GM19351 (cell line): Measurements from ENCODE around the gene TOM1L1.

ENCODE experiments used
- ATAC-seq: cut with Tn5 transposase; IDR thresholded peaks from one replicate; pipeline ENCODE4 v1.9.1; 2021; ENCODE audit warnings: mild to moderate bottlenecking, moderate library complexity; ENCODE audit not compliant: unreplicated experiment

TOM1L1 gene

DNA sequence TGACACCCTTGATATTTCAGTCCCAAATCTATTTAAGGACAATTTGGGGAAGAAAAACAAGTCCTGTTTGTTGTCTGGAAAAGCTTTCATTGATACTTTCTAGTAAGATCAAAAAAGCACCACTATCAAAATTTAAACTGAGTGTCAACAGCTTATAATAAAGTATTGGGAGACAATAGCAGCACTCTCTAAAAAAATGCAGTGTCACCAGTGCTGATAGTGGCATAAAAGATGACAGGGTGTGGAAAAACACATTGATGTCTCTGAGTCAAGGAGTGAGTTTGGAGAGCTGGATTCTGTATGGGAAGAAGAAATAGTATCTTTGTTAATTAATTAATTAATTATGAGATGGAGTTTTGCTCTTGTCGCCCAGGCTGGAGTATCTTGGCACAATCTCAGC lies 8.3 kb upstream of the TOM1L1 start:
- no peak for ATAC-seq

- no peak for ATAC-seq
These were observed 2.1 kb upstream of the TOM1L1 start for GRCh38 chr17:54898576-54898975.

DNA sequence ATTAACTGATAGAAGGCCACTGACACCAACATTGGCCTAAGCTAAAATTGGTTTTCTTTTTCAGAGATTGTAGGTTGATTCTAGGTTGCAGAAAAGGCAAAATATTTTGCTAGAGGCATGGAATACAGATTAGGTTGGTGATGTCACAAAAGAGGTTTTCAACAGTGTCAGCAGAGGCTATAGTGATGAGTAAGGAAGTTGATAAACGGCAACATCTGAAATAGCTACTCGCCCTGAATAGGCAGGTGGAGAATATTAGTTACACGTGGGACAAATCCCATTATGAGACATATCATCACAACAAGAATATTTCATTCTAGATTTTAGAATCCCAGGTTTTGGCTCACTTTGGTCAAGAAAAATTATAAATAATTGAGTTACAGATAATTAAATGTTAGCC lies 1.5 kb upstream of the TOM1L1 start:
- ATAC-seq: no peak

DNA sequence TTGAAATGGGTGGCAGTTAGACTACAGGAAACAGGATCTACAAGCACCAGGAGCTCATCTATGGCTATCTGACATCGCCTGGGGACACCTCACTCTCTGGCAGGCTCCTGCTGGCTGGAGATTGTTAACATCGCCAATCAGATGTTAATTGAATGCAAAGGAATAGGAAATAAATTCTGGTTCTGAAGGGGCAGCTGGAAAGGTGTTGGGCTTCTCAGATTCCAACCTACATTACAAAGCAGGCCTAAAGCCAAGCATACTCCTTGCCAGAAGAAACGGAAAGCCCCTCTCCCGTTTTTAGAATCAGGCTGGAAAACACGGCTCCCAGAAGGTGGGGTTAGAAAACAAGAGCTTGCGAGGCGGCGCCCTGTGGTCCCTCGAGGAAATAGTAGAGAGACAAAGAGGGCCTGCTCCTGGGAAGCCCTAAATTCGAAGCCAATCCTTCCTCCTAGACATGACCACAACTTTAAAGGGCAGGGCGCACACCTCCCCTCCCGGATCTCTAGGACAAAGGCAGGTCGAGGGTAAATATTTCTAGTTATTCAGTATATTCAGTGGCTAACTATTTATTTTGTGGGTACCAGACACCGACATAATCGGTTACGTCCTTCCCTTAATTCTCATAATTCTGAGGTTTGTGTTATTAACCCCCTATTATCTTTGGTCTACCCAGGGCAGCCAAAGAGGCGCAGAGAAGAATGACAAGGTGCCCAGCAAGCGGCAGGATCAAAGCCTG lies 763 bp upstream of the TOM1L1 start:
- ATAC-seq: no peak

DNA sequence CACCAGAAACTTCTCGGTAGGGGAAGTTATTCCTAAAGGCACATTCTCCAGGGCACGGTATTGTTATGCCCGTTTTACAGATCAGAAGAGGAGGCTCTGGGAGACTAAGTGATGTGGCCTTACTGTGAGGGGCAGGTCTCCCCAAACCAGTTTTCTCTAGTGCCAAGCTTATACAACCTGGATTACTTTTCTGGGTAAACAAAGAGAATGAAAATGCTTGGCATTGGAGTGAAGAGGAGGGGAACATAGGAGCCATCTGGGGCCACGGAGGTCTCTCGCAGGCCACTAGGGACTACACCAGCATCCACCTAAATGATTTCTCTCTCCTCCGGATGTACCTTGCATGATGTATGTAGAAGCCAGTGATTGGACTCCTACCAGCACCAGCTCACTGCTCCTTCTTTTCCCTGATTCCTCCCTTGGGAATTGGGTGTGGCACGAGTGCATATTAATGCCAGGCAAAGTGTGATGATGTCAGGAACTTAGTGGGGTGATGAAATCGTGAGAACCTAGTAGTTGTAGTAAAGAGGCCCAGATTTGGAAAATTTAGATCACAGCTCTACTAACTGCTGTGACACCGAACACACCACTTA lies 674 bp downstream of the TOM1L1 start:
- ATAC-seq: no peak

DNA sequence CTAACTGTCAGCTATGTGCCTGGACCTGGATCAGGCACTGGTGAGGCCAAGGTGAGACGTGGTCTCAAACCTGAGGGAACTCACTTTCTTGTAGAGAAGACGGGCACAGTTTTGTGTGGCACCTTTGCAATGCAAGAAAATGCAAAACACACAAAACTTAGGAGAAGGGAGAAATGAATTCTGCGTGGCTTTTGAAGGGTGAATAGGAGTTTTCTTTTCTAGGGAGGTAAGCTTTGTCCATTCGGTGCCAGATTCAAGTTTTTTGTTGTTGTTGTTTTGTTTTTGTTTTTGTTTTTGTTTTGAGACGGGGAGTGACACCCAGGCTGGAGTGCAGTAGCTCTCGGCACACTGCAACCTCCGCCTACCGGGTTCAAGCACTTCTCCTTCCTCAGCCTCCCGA lies 1.4 kb downstream of the TOM1L1 start:
- no peak for ATAC-seq

DNA sequence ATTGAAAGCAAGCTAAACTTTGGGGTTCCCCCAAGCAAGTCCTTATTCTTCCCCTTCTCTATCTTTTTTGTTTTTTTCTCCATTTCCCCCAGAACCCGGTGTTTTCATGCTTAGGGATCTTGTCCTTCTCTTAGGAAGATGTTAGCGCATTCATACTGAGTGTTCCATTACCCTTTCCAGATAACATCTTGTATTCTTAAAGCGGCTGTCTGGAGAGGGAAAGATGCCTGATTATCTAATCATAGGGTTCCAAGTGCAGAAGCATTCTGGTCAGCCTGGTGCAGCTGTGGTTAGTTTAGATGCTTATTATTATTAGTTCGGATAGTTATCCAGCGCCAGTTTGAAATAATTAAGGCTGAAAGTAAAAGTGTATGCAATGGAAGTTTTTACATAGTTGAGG lies 2.0 kb downstream of the TOM1L1 start:
- no peak for ATAC-seq

GRCh38 chr17:54903375-54903774 lies 2.7 kb downstream of the TOM1L1 start:
- ATAC-seq: no peak

- ATAC-seq: no peak
These were observed 6.0 kb downstream of the TOM1L1 start for GRCh38 chr17:54906683-54907082.

- ATAC-seq: no peak
These were observed 6.7 kb downstream of the TOM1L1 start for GRCh38 chr17:54907376-54907775.

DNA sequence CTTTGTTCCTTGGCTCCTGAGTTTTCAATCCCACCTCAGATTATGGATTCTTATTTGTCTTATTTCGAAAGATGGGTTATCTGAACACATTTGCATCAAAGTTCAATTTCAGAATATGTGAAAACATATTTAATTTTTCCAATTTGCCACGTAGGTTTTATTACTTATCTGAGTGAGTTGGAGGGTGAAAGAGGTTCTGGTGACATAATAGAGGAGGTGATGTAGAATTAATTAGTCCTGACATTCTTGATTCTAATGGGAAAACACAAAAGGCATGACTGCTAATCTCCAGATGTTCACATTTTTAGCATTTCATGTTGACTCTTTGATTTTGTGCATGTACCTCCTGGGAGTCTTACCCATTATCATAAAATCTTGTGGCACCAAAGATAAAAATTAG lies 9.1 kb downstream of the TOM1L1 start:
- no peak for ATAC-seq

DNA sequence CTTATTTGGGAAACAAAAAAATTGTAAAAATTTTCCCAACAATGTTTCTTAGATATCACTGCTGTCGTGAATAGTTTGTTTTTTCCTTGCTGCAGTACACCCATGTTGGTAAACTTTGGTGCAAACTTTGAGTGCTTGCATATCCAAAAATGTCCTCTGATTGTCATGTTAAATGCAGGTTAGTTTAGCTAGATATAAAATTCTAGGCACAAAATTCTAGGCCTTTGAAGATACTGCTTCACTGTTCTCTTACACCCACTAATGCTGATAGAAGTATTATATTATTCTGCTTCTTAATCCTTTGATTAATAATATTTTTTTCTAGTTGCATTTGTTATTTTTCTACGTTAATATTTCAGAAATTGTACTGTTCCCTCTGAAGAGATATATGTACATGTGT lies 16.1 kb downstream of the TOM1L1 start:
- ATAC-seq: no peak

- ATAC-seq: no peak
These were observed 18.8 kb downstream of the TOM1L1 start for GRCh38 chr17:54919425-54919824.

GRCh38 chr17:54920819-54921218 lies 20.2 kb downstream of the TOM1L1 start:
- no peak for ATAC-seq

DNA sequence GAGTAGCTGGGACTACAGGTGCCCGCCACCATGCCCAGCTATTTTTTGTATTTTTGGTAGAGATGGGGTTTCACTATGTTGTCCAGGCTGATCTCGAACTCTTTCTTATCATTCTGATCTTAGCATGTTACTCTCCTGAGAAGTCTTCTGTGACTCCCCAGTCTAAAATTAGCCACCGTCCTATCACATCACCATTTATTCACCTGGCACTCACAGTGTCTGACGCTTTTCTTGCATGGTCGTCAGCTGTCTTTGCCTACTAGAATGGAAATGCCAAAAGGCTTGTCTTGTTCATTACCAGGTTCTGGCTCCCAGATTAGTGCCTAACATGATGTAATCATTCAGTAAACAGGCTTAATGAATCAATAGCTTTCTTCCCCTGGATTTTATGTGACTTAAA lies 23.8 kb downstream of the TOM1L1 start:
- no peak for ATAC-seq

DNA sequence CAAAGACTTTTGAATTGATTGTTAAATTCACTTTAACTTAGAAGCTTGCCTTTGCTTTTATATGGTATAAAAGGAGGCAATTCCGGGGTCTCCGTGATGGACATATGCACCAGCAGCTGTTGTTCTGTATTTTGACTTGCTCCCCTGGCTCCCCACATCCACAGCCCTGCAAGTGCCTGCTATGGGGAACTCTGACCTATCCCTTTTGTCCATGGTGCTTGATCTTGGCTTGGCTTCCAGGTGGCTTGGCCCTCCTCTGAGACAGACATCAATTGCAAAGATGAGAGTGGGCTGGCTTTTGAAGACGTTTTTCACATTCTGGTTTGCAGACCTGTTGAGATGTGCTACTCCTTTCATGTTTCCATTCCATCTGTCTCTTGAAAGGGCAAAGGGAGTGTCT lies 26.9 kb downstream of the TOM1L1 start:
- no peak for ATAC-seq

DNA sequence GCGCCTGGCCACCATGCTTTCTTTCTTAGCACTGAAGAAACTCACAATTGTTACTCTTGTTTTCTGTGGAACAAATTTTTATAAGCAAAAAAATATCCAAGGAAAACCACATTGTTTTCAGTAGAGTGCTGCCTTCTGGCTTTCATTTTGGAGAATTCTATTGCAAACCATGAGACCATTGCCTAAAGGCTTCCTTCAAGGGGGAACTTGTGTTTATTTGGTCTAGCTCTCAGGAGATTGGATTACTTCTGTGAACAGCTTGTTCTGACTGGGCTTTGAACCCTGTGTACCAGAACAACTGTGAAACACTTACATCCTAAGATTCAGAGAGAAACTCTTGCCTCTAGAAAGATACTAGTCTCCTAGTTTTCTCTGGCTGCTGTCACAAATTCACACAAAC lies 32.1 kb downstream of the TOM1L1 start:
- ATAC-seq: no peak

DNA sequence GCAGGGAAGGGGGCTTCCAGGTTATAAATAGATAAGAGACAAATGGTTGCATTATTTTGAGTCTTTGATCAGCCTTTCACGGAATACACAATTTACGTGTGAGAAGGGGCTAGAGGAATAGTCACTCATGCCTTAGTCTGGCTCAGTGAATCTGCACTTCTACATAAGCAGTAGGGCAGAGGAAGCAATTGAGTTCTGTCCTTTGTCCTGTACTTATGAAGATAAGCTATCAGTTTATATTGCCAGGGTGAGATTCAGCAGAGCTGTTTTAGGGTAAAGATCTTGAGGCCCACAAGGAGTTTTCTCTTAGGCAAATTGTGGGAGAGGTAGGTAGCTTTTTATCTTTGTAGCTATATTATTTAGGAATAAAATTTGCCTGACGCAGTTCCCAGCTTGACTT lies 33.3 kb downstream of the TOM1L1 start:
- ATAC-seq: no peak

DNA sequence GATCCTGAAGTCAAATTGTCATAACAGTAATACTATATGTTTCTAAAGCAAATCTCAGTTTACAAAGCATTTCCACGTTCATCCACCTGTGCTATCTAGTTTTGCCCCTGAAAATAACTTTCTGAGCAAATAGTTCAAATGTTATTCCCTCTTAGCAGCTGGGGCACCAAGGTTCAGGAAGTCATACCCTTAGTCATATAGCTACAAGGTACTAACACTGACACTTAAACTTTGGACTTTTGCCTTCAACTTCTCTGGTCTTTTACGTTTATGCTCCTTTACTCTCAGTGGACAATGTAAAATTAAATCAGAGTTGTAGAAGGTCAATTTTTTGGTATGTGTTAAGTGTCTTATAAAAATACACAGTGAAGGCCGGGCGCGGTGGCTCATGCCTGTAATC lies 34.8 kb downstream of the TOM1L1 start:
- no peak for ATAC-seq

- ATAC-seq: no peak
These were observed 36.4 kb downstream of the TOM1L1 start for GRCh38 chr17:54937018-54937417.

DNA sequence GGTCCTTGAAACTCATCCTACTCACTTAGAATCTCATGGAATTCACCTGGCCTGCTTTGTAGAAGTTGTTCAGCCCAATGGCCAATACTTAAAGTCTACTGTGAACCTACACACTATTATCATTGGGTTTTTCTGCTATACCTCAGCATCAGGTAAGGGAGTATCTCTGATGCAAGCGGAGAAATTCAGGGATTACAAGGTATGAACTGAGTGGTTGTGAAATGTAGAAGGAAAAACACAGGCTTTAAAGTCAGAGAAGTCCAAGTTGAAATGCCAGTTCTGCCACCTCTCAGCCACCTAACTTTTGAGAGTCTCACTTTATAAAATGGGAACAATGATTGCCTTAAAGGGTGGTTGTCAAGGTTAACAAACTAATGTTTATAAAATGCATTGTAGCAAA lies 36.8 kb downstream of the TOM1L1 start:
- no peak for ATAC-seq

DNA sequence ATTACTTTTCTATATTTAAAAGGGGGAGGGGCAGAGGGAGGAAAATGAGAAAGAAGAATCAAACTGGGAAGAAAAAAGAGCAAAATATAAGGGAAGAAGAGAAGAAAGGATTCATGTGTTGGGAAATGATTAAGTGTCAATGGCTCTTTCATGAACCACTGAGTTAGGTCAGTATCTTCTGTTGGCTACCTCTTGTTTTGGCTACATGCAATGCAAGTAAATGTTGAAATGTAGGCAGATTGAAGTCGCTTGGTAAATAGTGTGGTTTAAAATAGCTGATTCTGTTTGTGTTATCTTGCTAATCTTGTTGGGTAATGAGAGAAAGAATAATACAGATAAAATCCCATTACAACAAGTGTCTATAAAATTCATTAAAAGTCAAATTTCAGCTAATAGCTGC lies 40.6 kb downstream of the TOM1L1 start:
- ATAC-seq: no peak

DNA sequence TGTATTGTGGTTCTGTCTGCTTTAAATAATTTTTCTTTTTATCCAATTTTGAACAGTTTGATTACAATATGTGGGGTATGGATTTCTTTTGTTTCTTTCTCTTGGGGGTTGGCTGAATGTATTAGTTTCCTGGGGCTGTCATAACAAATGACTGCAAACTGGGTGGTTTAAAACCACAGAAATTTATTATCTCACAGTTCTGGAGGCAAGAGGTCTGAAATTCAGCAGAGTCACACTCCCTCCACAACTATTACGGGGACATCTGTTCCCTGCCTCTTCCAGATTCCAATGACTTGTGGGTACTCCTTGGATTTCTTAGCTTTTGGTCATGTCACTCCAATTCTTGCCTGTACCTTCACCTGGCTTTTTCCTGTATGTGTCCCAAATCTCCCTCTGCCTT lies 44.1 kb downstream of the TOM1L1 start:
- ATAC-seq: no peak
